ENCODE measurements around the gene PRDM1. TPM values are rescaled to one million over a fixed set of nuclear protein-coding genes. Genes with fewer than 3 reads are reported as not detected.

PRDM1 gene
- total RNA-seq, 1 experiment from 2014 or later, result 2.6 TPM

- no TSS peak for BruUV-seq (replicated peaks)
- H3K79me2 ChIP-seq (ENCODE audit: low read depth), result no peaks in the 10 kb centered on the region
- H3K27me3 ChIP-seq (ENCODE audit: insufficient read depth, low read depth), result no peaks in the 10 kb centered on the region
- no peak for DNase-seq
- no peaks in the 10 kb centered on the region for H3K36me3 ChIP-seq (ENCODE audit: low read depth)
- no peaks in the 10 kb centered on the region; the same call in 1 of the 2 replicates for H3K9me2 ChIP-seq (ENCODE audit: insufficient read depth)
- peaks cover 28% of the 10 kb centered on the region for H3K4me1 ChIP-seq (replicated peaks; ENCODE audit: insufficient read depth)
- no peaks in the 10 kb centered on the region for H4K20me1 ChIP-seq (ENCODE audit: insufficient read depth)
- no peaks in the 10 kb centered on the region for H3K9me3 ChIP-seq (ENCODE audit: insufficient read depth, low read depth)
- CTCF ChIA-PET, result no interaction called here
- H3K4me2 ChIP-seq, result no peak overlapping the region
- TF ChIP-seq EZH2 (IDR thresholded peaks at IDR 0.05; ENCODE audit: low read depth) (no peak), CTCF (conservative IDR thresholded peaks at IDR 0.05) (no peak)
- POLR2A ChIA-PET (ENCODE audit: unreplicated experiment), result no interaction called here
- intact Hi-C loops (cut with micrococcal nuclease; ENCODE audit: unreplicated experiment), result loop anchor here (10.0 kb wide), 1 partner anchor 210 kb away; no protein-coding TSS in a partner anchor
- no peak overlapping the region for H2AFZ ChIP-seq
- H3K27ac ChIP-seq, result no peak overlapping the region
- H3F3A ChIP-seq (ENCODE audit: insufficient read depth, low read depth), result 0 out of 2 replicates have a peak, but pooled peaks cover 11% of the 10 kb centered on the region
- no peak overlapping the region for H3K4me3 ChIP-seq
Measured at GRCh38 chr6:106094261-106094963, 8.3 kb downstream of the PRDM1 start.

GRCh38 chr6:106094964-106095335 is 8.8 kb downstream of the PRDM1 start:
- no peaks in the 10 kb centered on the region for H3K27me3 ChIP-seq (ENCODE audit: insufficient read depth, low read depth)
- no peaks in the 10 kb centered on the region for H3K36me3 ChIP-seq (ENCODE audit: low read depth)
- CTCF ChIA-PET, result no interaction called here
- no peaks in the 10 kb centered on the region for H3K9me3 ChIP-seq (ENCODE audit: insufficient read depth, low read depth)
- BruUV-seq (replicated peaks), result no TSS peak
- TF ChIP-seq EZH2 (IDR thresholded peaks at IDR 0.05; ENCODE audit: low read depth), result no peak
- no peak for TF ChIP-seq CTCF (conservative IDR thresholded peaks at IDR 0.05)
- H3K79me2 ChIP-seq (ENCODE audit: low read depth), result no peaks in the 10 kb centered on the region
- no peaks in the 10 kb centered on the region for H4K20me1 ChIP-seq (ENCODE audit: insufficient read depth)
- peaks cover 29% of the 10 kb centered on the region for H3K4me1 ChIP-seq (replicated peaks; ENCODE audit: insufficient read depth)
- no peak overlapping the region for H3K4me2 ChIP-seq
- DNase-seq, result no peak
- 0 out of 2 replicates have a peak, but pooled peaks cover 11% of the 10 kb centered on the region for H3F3A ChIP-seq (ENCODE audit: insufficient read depth, low read depth)
- POLR2A ChIA-PET (ENCODE audit: unreplicated experiment), result no interaction called here
- no peak overlapping the region for H3K27ac ChIP-seq
- intact Hi-C loops (cut with micrococcal nuclease; ENCODE audit: unreplicated experiment), result loop anchor here (5.0 to 10.0 kb wide), 2 partner anchors 87 to 210 kb away; no protein-coding TSS in a partner anchor
- H2AFZ ChIP-seq, result no peak overlapping the region
- H3K9me2 ChIP-seq (ENCODE audit: insufficient read depth), result no peaks in the 10 kb centered on the region; the same call in 1 of the 2 replicates
- no peak overlapping the region for H3K4me3 ChIP-seq

GRCh38 chr6:106097411-106098231 is 11.5 kb downstream of the PRDM1 start:
- intact Hi-C loops (cut with micrococcal nuclease; ENCODE audit: unreplicated experiment), result loop anchor here (1.0 to 10.0 kb wide), 4 partner anchors 11 to 207 kb away; partner anchors contain the start of gene PRDM1
- H3K27me3 ChIP-seq (ENCODE audit: insufficient read depth, low read depth), result no peaks in the 10 kb centered on the region
- ChIA-PET POLR2A (ENCODE audit: unreplicated experiment) (interaction anchor here (0.6 kb wide), 2 partner anchors 15 to 97 kb away, joined by 4 to 8 read pairs; no protein-coding TSS in a partner anchor), CTCF (no interaction called here)
- 0 out of 2 replicates have a peak, but pooled peaks cover 11% of the 10 kb centered on the region for H3F3A ChIP-seq (ENCODE audit: insufficient read depth, low read depth)
- H3K4me1 ChIP-seq (replicated peaks; ENCODE audit: insufficient read depth), result peaks cover 40% of the 10 kb centered on the region
- no peak for DNase-seq
- H3K4me2 ChIP-seq, result peak overlapping the region; percentile 78
- peak overlapping the region; percentile 50 for H3K27ac ChIP-seq
- no peaks in the 10 kb centered on the region for H3K36me3 ChIP-seq (ENCODE audit: low read depth)
- BruUV-seq (replicated peaks), result TSS peak; percentile 49
- H3K9me2 ChIP-seq (ENCODE audit: insufficient read depth), result no peaks in the 10 kb centered on the region; the same call in 1 of the 2 replicates
- peak overlapping the region; percentile 60 for H3K4me3 ChIP-seq
- H3K9me3 ChIP-seq (ENCODE audit: insufficient read depth, low read depth), result no peaks in the 10 kb centered on the region
- peak overlapping the region; percentile 79 for H2AFZ ChIP-seq
- no peaks in the 10 kb centered on the region for H3K79me2 ChIP-seq (ENCODE audit: low read depth)
- TF ChIP-seq EZH2 (IDR thresholded peaks at IDR 0.05; ENCODE audit: low read depth) (no peak), CTCF (conservative IDR thresholded peaks at IDR 0.05) (no peak)
- H4K20me1 ChIP-seq (ENCODE audit: insufficient read depth), result no peaks in the 10 kb centered on the region
